GM23248 (cell line): ENCODE results near the gene DENND4C.

Experiments used
- EZH2 ChIP-seq: fragments of 200-600 bp; sonication (generic); IDR thresholded peaks from 2 replicates; pipeline ENCODE4 v1.6.1; 2018; ENCODE audit warnings: antibody characterized with exemption, mild to moderate bottlenecking; ENCODE audit not compliant: insufficient read depth, poor library complexity, severe bottlenecking
- EZH2phosphoT487 ChIP-seq: fragments of 200-600 bp; sonication (generic); IDR thresholded peaks from 2 replicates; pipeline ENCODE4 v1.6.1; 2018; ENCODE audit warnings: antibody characterized with exemption, moderate library complexity, mild to moderate bottlenecking, low read depth; ENCODE audit not compliant: insufficient read depth

DNA sequence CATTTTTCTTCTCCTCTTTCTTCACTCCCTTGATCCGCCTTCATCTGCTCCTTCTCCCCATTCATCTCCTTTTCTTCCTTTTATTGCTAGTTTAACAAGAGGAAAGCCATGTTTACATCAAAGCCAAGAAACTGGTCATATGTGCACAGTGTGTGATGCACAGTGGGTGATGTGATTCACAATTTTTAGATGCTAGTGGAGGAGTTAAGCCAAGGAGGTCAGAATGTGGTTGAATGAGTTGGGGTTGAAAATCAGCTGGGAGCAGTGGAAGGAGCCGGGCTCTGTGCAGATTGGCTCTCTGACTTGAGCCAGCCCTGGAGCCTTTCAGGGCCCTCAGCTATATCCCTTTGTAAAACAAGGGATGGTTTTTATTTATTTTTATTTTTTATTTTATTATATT is 185.7 kb downstream of the DENND4C start:
- no peak for TF ChIP-seq EZH2phosphoT487
- TF ChIP-seq EZH2, result no peak
